C1 segment of cervical spinal cord (tissue), 14 donors: ENCODE results near the gene PCDH1.
A peak's percentile ranks its signal among the peaks of the same experiment; 100 is the strongest.
"Not testable (repeated sequence)": the region's sequence is repeated elsewhere in the genome, so short reads cannot be mapped to it uniquely, and the experiment has no call there.

Experiments used
- DNase-seq, 14 donors: peaks; one replicate each; lab custom pipeline; 2025; lab: John Stamatoyannopoulos, UW

Gene PCDH1

GRCh38 chr5:141898448-141899049 lies 20.3 kb upstream of the PCDH1 start:
- no peak for DNase-seq

- DNase-seq = no peak
Measured at GRCh38 chr5:141897425-141897824, 19.2 kb upstream of the PCDH1 start.

- DNase-seq = not testable (repeated sequence)
Measured at GRCh38 chr5:141890429-141890828, 12.2 kb upstream of the PCDH1 start.

GRCh38 chr5:141889282-141889871 lies 11.2 kb upstream of the PCDH1 start:
- DNase-seq = no peak

GRCh38 chr5:141883892-141884318 lies 5.7 kb upstream of the PCDH1 start:
- DNase-seq = peak in 1 of 14 donors; percentile 65

- peak in 9 of 14 donors; percentile 33 to 82 (median 65) for DNase-seq
Measured at GRCh38 chr5:141883184-141883891, 5.1 kb upstream of the PCDH1 start.

GRCh38 chr5:141882594-141883183 lies 4.5 kb upstream of the PCDH1 start:
- DNase-seq = peak in 5 of 14 donors; percentile 31 to 96 (median 50)

- peak in 1 of 14 donors; percentile 60 for DNase-seq
Measured at GRCh38 chr5:141881886-141882285, 3.7 kb upstream of the PCDH1 start.

- DNase-seq = peak in 1 of 14 donors; percentile 84
Measured at GRCh38 chr5:141880961-141881801, 3.0 kb upstream of the PCDH1 start.

GRCh38 chr5:141879941-141880738 lies 1.9 kb upstream of the PCDH1 start:
- peak in 11 of 14 donors; percentile 26 to 75 (median 60) for DNase-seq

GRCh38 chr5:141879426-141879759 lies 1.2 kb upstream of the PCDH1 start:
- DNase-seq = no peak

GRCh38 chr5:141878711-141879425 lies 658 bp upstream of the PCDH1 start:
- peak in 13 of 14 donors; percentile 50 to 96 (median 89) for DNase-seq

GRCh38 chr5:141877356-141878185 lies 639 bp downstream of the PCDH1 start:
- DNase-seq = peak in 5 of 14 donors; percentile 44 to 68 (median 57)

- peak in 4 of 14 donors; percentile 24 to 49 (median 44) for DNase-seq
Measured at GRCh38 chr5:141876628-141877355, 1.4 kb downstream of the PCDH1 start.

- peak in 4 of 14 donors; percentile 31 to 64 (median 56) for DNase-seq
Measured at GRCh38 chr5:141875795-141876627, 2.2 kb downstream of the PCDH1 start.

GRCh38 chr5:141875022-141875740 lies 3.0 kb downstream of the PCDH1 start:
- no peak for DNase-seq
